Measurements from ENCODE around the gene CAB39.

DNA sequence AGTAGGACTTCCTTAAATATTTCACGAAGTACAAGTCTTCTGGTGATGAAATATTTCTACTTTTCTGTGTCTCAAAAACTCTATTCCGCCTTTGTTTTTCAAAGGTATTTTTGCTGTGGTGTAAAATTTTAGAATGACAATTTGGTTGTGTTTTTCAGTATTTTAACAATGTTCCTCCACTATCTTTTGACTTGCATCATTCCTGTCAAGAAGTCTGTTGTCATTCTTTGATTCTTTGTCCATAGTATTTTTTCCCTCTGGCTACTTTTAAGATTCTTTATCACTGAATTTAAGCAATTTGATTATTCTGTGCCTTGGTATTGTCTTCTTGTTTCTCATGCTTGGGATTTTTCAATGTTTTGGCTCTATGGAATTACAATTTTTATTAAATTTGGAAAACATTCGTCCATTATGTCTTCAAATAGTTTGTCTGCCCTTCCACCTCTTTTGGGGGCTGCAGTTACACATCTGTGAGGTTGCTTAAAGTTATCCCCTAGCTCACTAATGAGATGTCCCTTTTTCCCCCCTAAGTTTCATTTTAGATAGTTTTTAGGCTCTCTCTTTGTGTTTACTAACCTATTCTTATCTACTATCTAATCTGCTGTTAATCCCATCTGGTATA, 76.0 kb downstream of the CAB39 start:
- TF ChIP-seq, protein P1, sequence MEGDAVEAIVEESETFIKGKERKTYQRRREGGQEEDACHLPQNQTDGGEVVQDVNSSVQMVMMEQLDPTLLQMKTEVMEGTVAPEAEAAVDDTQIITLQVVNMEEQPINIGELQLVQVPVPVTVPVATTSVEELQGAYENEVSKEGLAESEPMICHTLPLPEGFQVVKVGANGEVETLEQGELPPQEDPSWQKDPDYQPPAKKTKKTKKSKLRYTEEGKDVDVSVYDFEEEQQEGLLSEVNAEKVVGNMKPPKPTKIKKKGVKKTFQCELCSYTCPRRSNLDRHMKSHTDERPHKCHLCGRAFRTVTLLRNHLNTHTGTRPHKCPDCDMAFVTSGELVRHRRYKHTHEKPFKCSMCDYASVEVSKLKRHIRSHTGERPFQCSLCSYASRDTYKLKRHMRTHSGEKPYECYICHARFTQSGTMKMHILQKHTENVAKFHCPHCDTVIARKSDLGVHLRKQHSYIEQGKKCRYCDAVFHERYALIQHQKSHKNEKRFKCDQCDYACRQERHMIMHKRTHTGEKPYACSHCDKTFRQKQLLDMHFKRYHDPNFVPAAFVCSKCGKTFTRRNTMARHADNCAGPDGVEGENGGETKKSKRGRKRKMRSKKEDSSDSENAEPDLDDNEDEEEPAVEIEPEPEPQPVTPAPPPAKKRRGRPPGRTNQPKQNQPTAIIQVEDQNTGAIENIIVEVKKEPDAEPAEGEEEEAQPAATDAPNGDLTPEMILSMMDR (IDR thresholded peaks at IDR 0.05; ENCODE audit: control extremely low read depth in 1 of 3, insufficient read depth in 1 of 3, low read depth in 1 of 3, low read length in 3 of 3): no peak
- TF ChIP-seq GABPA (IDR thresholded peaks at IDR 0.05; ENCODE audit: borderline replicate concordance, insufficient read depth, low read length) (no peak), SP1 (IDR thresholded peaks at IDR 0.05; ENCODE audit: low read depth, low read length) (no peak), CEBPB (IDR thresholded peaks at IDR 0.05; ENCODE audit: low read depth, low read length) (no peak), POLR2A (IDR thresholded peaks at IDR 0.05; ENCODE audit: control extremely low read depth in 1 of 2, low read depth in 2 of 2, low read length in 2 of 2) (no peak), SIRT6 (IDR thresholded peaks at IDR 0.05; ENCODE audit: low read length) (no peak), KDM1A (IDR thresholded peaks at IDR 0.05; ENCODE audit: borderline replicate concordance, low read length) (no peak), JUND (IDR thresholded peaks at IDR 0.05; ENCODE audit: low read length) (no peak), MAFK (IDR thresholded peaks at IDR 0.05; ENCODE audit: low read depth, low read length) (no peak), POLR2AphosphoS5 (IDR thresholded peaks at IDR 0.05; ENCODE audit: low read depth, low read length) (no peak)
- TF ChIP-seq, protein P2, sequence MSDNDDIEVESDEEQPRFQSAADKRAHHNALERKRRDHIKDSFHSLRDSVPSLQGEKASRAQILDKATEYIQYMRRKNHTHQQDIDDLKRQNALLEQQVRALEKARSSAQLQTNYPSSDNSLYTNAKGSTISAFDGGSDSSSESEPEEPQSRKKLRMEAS (IDR thresholded peaks at IDR 0.05): no peak

Data from H1 (cell line).